ENCODE measurements around the gene KDF1. TPM values are rescaled to one million over a fixed set of nuclear protein-coding genes. Genes with fewer than 3 reads are reported as not detected.

Gene KDF1
- total RNA-seq, 2 donors from 2014 or later: not detected

Other genes with a start within 250 kb of the KDF1 start
- gene PIGV, start 172.5 kb downstream of the KDF1 start, total RNA-seq: 1 to 10 TPM; 6.3 to 7.9 TPM
- gene ZDHHC18, start 133.8 kb downstream of the KDF1 start, total RNA-seq: 10 to 100 TPM; 17.4 to 17.7 TPM
- gene SFN, start 97.3 kb downstream of the KDF1 start, total RNA-seq: 1 to 10 TPM; 1.2 to 6.7 TPM
- 10 to 100 TPM; 17.7 to 19.4 TPM for gene GPN2, start 70.2 kb downstream of the KDF1 start, total RNA-seq
- gene GPATCH3, start 60.0 kb downstream of the KDF1 start, total RNA-seq: 1 to 10 TPM; 7.1 to 9.2 TPM
- gene NR0B2, start 46.5 kb downstream of the KDF1 start, total RNA-seq: not detected
- 10 to 100 TPM; 43.0 to 48.4 TPM for gene NUDC, start 38.7 kb downstream of the KDF1 start, total RNA-seq
- 10 to 100 TPM; 10.7 to 13.2 TPM for gene TRNP1, start 33.2 kb upstream of the KDF1 start, total RNA-seq
- gene TENT5B, start 52.4 kb upstream of the KDF1 start, total RNA-seq: 10 to 100 TPM; 41.2 to 43.7 TPM
- 10 to 100 TPM; 19.0 to 25.3 TPM for gene SLC9A1, start 194.7 kb upstream of the KDF1 start, total RNA-seq

Measured in posterior vena cava (tissue), 2 donors.